GM04503 (cell line): Measurements from ENCODE around the gene NRG3.

Experiments used
- DNase-seq: peaks from one replicate; pipeline ENCODE4 v3.0.0-alpha.2; 2012; ENCODE audit warnings: low read depth

NRG3 gene

GRCh38 chr10:82691211-82691610 lies 816.2 kb downstream of the NRG3 start:
- DNase-seq: no peak

- no peak for DNase-seq
These were observed 817.5 kb downstream of the NRG3 start for GRCh38 chr10:82692458-82692857.

- DNase-seq: no peak
These were observed 846.8 kb downstream of the NRG3 start for GRCh38 chr10:82721831-82722230.

- DNase-seq: no peak
These were observed 847.3 kb downstream of the NRG3 start for GRCh38 chr10:82722273-82722672.

GRCh38 chr10:82736305-82736704 lies 861.3 kb downstream of the NRG3 start:
- no peak for DNase-seq

- DNase-seq: no peak
These were observed 862.6 kb downstream of the NRG3 start for GRCh38 chr10:82737549-82737948.

GRCh38 chr10:82738592-82738991 lies 863.6 kb downstream of the NRG3 start:
- no peak for DNase-seq

- DNase-seq: peak; percentile 21
These were observed 867.5 kb downstream of the NRG3 start for GRCh38 chr10:82742478-82742877.

GRCh38 chr10:82742898-82743297 lies 867.9 kb downstream of the NRG3 start:
- no peak for DNase-seq

GRCh38 chr10:82750538-82750937 lies 875.5 kb downstream of the NRG3 start:
- no peak for DNase-seq

- no peak for DNase-seq
These were observed 882.4 kb downstream of the NRG3 start for GRCh38 chr10:82757397-82757796.

- DNase-seq: no peak
These were observed 882.9 kb downstream of the NRG3 start for GRCh38 chr10:82757901-82758300.

- DNase-seq: no peak
These were observed 884.1 kb downstream of the NRG3 start for GRCh38 chr10:82759050-82759449.

GRCh38 chr10:82762641-82763040 lies 887.6 kb downstream of the NRG3 start:
- no peak for DNase-seq

- DNase-seq: no peak
These were observed 893.0 kb downstream of the NRG3 start for GRCh38 chr10:82768040-82768439.

GRCh38 chr10:82778908-82779307 lies 903.9 kb downstream of the NRG3 start:
- DNase-seq: no peak

- no peak for DNase-seq
These were observed 921.5 kb downstream of the NRG3 start for GRCh38 chr10:82796510-82796909.

- no peak for DNase-seq
These were observed 926.3 kb downstream of the NRG3 start for GRCh38 chr10:82801289-82801688.

GRCh38 chr10:82811621-82812020 lies 936.6 kb downstream of the NRG3 start:
- DNase-seq: no peak

GRCh38 chr10:82813856-82814255 lies 938.9 kb downstream of the NRG3 start:
- no peak for DNase-seq

GRCh38 chr10:82814635-82815034 lies 939.6 kb downstream of the NRG3 start:
- no peak for DNase-seq

- DNase-seq: no peak
These were observed 940.7 kb downstream of the NRG3 start for GRCh38 chr10:82815680-82816079.

- DNase-seq: no peak
These were observed 942.9 kb downstream of the NRG3 start for GRCh38 chr10:82817676-82818422.

GRCh38 chr10:82821043-82821442 lies 946.0 kb downstream of the NRG3 start:
- DNase-seq: no peak
